Colonic mucosa (tissue), 4 donors: ENCODE data around the gene DENND2D. TPM values are rescaled to one million over a fixed set of nuclear protein-coding genes. Genes with fewer than 3 reads are reported as not detected.

Source experiments
- DNase-seq: peaks from one replicate; pipeline ENCODE4 v3.0.0-alpha.2; 2020
- H3K27ac ChIP-seq: fragments of 200-600 bp; one replicate; pipeline ENCODE4 v1.8.0; 2021
- H3K27me3 ChIP-seq: fragments of 200-600 bp; one replicate; pipeline ENCODE4 v1.8.0; 2021
- H3K36me3 ChIP-seq: fragments of 200-600 bp; one replicate; pipeline ENCODE4 v1.8.0; 2021
- H3K4me1 ChIP-seq: fragments of 200-600 bp; one replicate; pipeline ENCODE4 v1.8.0; 2021; ENCODE audit warnings: mild to moderate bottlenecking
- H3K4me3 ChIP-seq: fragments of 200-600 bp; one replicate; pipeline ENCODE4 v1.8.0; 2021
- H3K9ac ChIP-seq, 2 donors: one replicate each; pipeline ENCODE4 v1.7.0; 2013; ENCODE audit warnings: control low read depth in 2 of 2, low read depth in 2 of 2, low read length in 2 of 2
- H3K9me3 ChIP-seq: fragments of 200-600 bp; one replicate; pipeline ENCODE4 v1.8.0; 2021
- CTCF ChIP-seq: fragments of 200-600 bp; IDR thresholded peaks from one replicate; pipeline ENCODE4 v1.8.0; 2022; ENCODE audit warnings: antibody characterized with exemption, mild to moderate bottlenecking
- intact Hi-C: fragments of 100-400 bp; cut with DNase I; formaldehyde crosslinking; loops from one replicate; pipeline ENCODE4 v1.14.1; 2022
- total RNA-seq, 2 donors: library from RNA; stranded (reverse); fragmentation: NEBNext Ultra II Directional in 1 of 2; extraction: Animal tissue kit (Norgen Biotek cat#: 25700) in 1 of 2; gene quantifications; one replicate each; pipeline ENCODE4 v1.2.1, GENCODE V29; 2021
- donor health status: healthy.
- donor health status: DM: no; HTN: no; CAD: no.
- donor health status: DM: no; HTN: no; CAD: no.

The DENND2D gene
- total RNA-seq, 2 donors from 2014 or later: 51.0 to 65.2 TPM

GRCh38 chr1:111232134-111232533 is 31.7 kb upstream of the DENND2D start:
- Histone ChIP-seq H3K36me3 (no peaks in the 10 kb centered on the region), H3K4me1 (no peaks in the 10 kb centered on the region), H3K27ac (no peak overlapping the region), H3K9me3 (no peaks in the 10 kb centered on the region), H3K27me3 (no peaks in the 10 kb centered on the region), H3K9ac (no peak overlapping the region), H3K4me3 (no peak overlapping the region)
- DNase-seq: no peak
- no peak for TF ChIP-seq CTCF
- intact Hi-C loops: no loop called here

GRCh38 chr1:111228748-111229126 is 28.3 kb upstream of the DENND2D start:
- no peaks in the 10 kb centered on the region for H3K27me3 ChIP-seq
- TF ChIP-seq CTCF: no peak
- intact Hi-C loops: loop anchor here (10.0 kb wide), 1 partner anchor 84 kb away; the partner anchor contains the start of genes CEPT1 and DRAM2
- H3K4me3 ChIP-seq: no peak overlapping the region
- no peaks in the 10 kb centered on the region for H3K36me3 ChIP-seq
- no peak overlapping the region for H3K9ac ChIP-seq
- DNase-seq: no peak
- H3K27ac ChIP-seq: no peak overlapping the region
- no peaks in the 10 kb centered on the region for H3K4me1 ChIP-seq
- no peaks in the 10 kb centered on the region for H3K9me3 ChIP-seq

GRCh38 chr1:111227851-111228747 is 27.7 kb upstream of the DENND2D start:
- intact Hi-C loops: loop anchor here (10.0 kb wide), 1 partner anchor 83 kb away; the partner anchor contains the start of genes CEPT1 and DRAM2
- H3K4me3 ChIP-seq: no peak overlapping the region
- no peak for DNase-seq
- no peak for TF ChIP-seq CTCF
- H3K27me3 ChIP-seq: no peaks in the 10 kb centered on the region
- no peak overlapping the region for H3K9ac ChIP-seq
- no peak overlapping the region for H3K27ac ChIP-seq
- no peaks in the 10 kb centered on the region for H3K4me1 ChIP-seq
- no peaks in the 10 kb centered on the region for H3K36me3 ChIP-seq
- no peaks in the 10 kb centered on the region for H3K9me3 ChIP-seq

- no peaks in the 10 kb centered on the region for H3K9me3 ChIP-seq
- no peak within 1 kb of the TSS for H3K4me3 ChIP-seq
- no peaks in the 10 kb centered on the region for H3K27me3 ChIP-seq
- no peak for TF ChIP-seq CTCF
- H3K9ac ChIP-seq: no peak within 1 kb of the TSS
- H3K36me3 ChIP-seq: no peaks in the 10 kb centered on the region
- no peak within 1 kb of the TSS for H3K27ac ChIP-seq
- intact Hi-C loops: loop anchor here (10.0 kb wide), 1 partner anchor 83 kb away; the partner anchor contains the start of genes CEPT1 and DRAM2
- H3K4me1 ChIP-seq: no peaks in the 10 kb centered on the region
- no peak for DNase-seq
Measured at GRCh38 chr1:111227434-111227833, 27.0 kb upstream of the DENND2D start, which contains the start of gene CHI3L2. Gene CHI3L2 (plus strand): TSS chr1:111227713. CDS start chr1:111227730, 17 bp downstream.

GRCh38 chr1:111225717-111226400 is 25.4 kb upstream of the DENND2D start:
- no peak overlapping the region for H3K27ac ChIP-seq
- H3K9me3 ChIP-seq: no peaks in the 10 kb centered on the region
- H3K9ac ChIP-seq: no peak overlapping the region
- TF ChIP-seq CTCF: no peak
- no peak overlapping the region for H3K4me3 ChIP-seq
- DNase-seq: no peak
- no peaks in the 10 kb centered on the region for H3K36me3 ChIP-seq
- intact Hi-C loops: loop anchor here (10.0 kb wide), 1 partner anchor 81 kb away; the partner anchor contains the start of genes CEPT1 and DRAM2
- H3K27me3 ChIP-seq: no peaks in the 10 kb centered on the region
- H3K4me1 ChIP-seq: peaks cover 4% of the 10 kb centered on the region
